Vagina (tissue), 2 donors: ENCODE data around the gene MAGEA8. TPM values are rescaled to one million over a fixed set of nuclear protein-coding genes. Genes with fewer than 3 reads are reported as not detected.

ENCODE experiments used
- DNase-seq, 2 donors: peaks; one replicate each; pipeline ENCODE4 v3.0.0-alpha.2; 2017; ENCODE audit errors: extremely low spot score in 2 of 2
- H3K27ac ChIP-seq: fragments of 200-600 bp; sonication (generic); one replicate; pipeline ENCODE4 v1.5.1; 2019
- H3K27me3 ChIP-seq: fragments of 200-600 bp; sonication (generic); one replicate; pipeline ENCODE4 v1.5.1; 2019
- H3K36me3 ChIP-seq, 2 donors: fragments of 200-600 bp; sonication (generic); one replicate each; pipeline ENCODE4 v1.5.1; 2017 to 2019
- H3K4me1 ChIP-seq: fragments of 200-600 bp; sonication (generic); one replicate; pipeline ENCODE4 v1.5.1; 2019
- H3K4me3 ChIP-seq, 2 donors: fragments of 200-600 bp; sonication (generic); 1 replicate in 1 of 2; 2 replicates in 1 of 2; pipeline ENCODE4 v1.5.1; 2016 to 2019
- H3K9me3 ChIP-seq: fragments of 200-600 bp; sonication (generic); one replicate; pipeline ENCODE4 v1.5.1; 2019
- POLR2A ChIP-seq, 2 donors: fragments of 450-650 bp; IDR thresholded peaks; one replicate each; pipeline ENCODE4 v1.6.1; 2017; ENCODE audit warnings: antibody characterized with exemption in 2 of 2, mild to moderate bottlenecking in 2 of 2, moderate library complexity in 2 of 2
- POLR2AphosphoS5 ChIP-seq, 2 donors: sonication (generic); formaldehyde crosslinking; IDR thresholded peaks; one replicate each; pipeline ENCODE4 v1.9.0; 2017; ENCODE audit warnings: antibody characterized with exemption in 2 of 2, mild to moderate bottlenecking in 2 of 2, low read depth in 1 of 2; ENCODE audit not compliant: insufficient read depth in 1 of 2
- intact Hi-C: fragments of 100-400 bp; cut with DNase I; formaldehyde crosslinking; loops from one replicate; pipeline ENCODE4 v1.15.1; 2023
- total RNA-seq: library from RNA; depleted of rRNA; stranded (reverse); fragments of >200 nt; gene quantifications from one replicate; pipeline ENCODE4 v1.2.3, GENCODE V29; 2016
- TF ChIP-seq, protein P1 (sequence below), 3 experiments: fragments of 450-650 bp in 2 of 3; fragments of 200-600 bp in 1 of 3; sonication (generic) in 1 of 3; IDR thresholded peaks; one replicate each; pipeline ENCODE4 v1.5.1; 2017 to 2019; ENCODE audit warnings: antibody characterized with exemption in 3 of 3, mild to moderate bottlenecking in 2 of 3, moderate library complexity in 2 of 3

MAGEA8 gene
- total RNA-seq, 1 donor from 2014 or later, result not detected

DNA sequence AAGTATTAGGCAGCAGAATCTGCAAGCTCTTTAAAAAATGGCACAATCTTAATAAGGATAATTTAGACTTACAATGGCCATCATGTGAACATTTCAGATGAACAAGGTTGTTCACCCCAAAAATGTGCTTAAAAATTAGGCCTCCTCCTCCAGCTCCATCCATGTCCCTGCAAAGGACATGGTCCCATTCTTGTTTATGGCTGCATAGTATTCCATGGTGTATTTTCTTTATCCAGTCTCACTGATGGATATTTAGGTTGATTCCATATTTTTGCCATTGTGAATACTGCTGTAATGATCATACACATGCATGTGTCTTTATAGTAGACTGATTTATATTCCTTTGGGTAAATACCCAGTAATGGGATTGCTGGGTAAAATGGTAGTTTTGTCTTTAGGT lies 29.1 kb upstream of the MAGEA8 start:
- TF ChIP-seq POLR2A (IDR thresholded peaks at IDR 0.05), result no peak
- TF ChIP-seq, protein P1, sequence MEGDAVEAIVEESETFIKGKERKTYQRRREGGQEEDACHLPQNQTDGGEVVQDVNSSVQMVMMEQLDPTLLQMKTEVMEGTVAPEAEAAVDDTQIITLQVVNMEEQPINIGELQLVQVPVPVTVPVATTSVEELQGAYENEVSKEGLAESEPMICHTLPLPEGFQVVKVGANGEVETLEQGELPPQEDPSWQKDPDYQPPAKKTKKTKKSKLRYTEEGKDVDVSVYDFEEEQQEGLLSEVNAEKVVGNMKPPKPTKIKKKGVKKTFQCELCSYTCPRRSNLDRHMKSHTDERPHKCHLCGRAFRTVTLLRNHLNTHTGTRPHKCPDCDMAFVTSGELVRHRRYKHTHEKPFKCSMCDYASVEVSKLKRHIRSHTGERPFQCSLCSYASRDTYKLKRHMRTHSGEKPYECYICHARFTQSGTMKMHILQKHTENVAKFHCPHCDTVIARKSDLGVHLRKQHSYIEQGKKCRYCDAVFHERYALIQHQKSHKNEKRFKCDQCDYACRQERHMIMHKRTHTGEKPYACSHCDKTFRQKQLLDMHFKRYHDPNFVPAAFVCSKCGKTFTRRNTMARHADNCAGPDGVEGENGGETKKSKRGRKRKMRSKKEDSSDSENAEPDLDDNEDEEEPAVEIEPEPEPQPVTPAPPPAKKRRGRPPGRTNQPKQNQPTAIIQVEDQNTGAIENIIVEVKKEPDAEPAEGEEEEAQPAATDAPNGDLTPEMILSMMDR (IDR thresholded peaks at IDR 0.05), result no peak
- TF ChIP-seq POLR2AphosphoS5 (IDR thresholded peaks at IDR 0.05; ENCODE audit: insufficient read depth in 1 of 2, low read depth in 1 of 2), result no peak
- no peaks in the 10 kb centered on the region for H3K9me3 ChIP-seq
- H3K36me3 ChIP-seq, result no peaks in the 10 kb centered on the region
- no peak for DNase-seq
- H3K27ac ChIP-seq, result no peak overlapping the region
- no peaks in the 10 kb centered on the region for H3K27me3 ChIP-seq
- H3K4me3 ChIP-seq, result no peak overlapping the region
- H3K4me1 ChIP-seq, result no peaks in the 10 kb centered on the region
- intact Hi-C loops, result no loop called here

DNA sequence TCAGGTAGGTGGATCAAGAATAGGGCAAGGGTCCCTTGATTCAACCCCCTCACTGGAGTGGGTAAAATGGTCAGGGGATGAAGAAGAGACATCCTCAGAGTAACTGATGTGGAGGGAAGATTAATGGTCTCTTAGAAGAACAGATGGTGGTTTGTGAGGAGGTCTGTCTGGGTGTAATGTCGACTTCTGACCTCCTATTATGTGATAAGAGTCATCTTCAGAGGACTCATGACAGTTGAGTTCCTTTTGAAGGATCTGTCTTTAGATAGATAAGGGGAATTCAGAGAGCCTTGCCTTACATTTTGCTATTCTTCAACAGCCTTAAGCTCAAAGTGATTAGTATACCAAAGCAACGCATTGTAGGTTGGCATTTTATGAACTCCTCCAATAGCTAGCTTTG lies 27.1 kb upstream of the MAGEA8 start:
- TF ChIP-seq POLR2AphosphoS5 (IDR thresholded peaks at IDR 0.05; ENCODE audit: insufficient read depth in 1 of 2, low read depth in 1 of 2) (no peak), POLR2A (IDR thresholded peaks at IDR 0.05) (no peak)
- TF ChIP-seq, protein P1 (IDR thresholded peaks at IDR 0.05), result no peak
- no peak overlapping the region for H3K4me3 ChIP-seq
- no peaks in the 10 kb centered on the region for H3K27me3 ChIP-seq
- intact Hi-C loops, result no loop called here
- H3K4me1 ChIP-seq, result no peaks in the 10 kb centered on the region
- no peak overlapping the region for H3K27ac ChIP-seq
- H3K9me3 ChIP-seq, result no peaks in the 10 kb centered on the region
- DNase-seq, result no peak
- H3K36me3 ChIP-seq, result no peaks in the 10 kb centered on the region

DNA sequence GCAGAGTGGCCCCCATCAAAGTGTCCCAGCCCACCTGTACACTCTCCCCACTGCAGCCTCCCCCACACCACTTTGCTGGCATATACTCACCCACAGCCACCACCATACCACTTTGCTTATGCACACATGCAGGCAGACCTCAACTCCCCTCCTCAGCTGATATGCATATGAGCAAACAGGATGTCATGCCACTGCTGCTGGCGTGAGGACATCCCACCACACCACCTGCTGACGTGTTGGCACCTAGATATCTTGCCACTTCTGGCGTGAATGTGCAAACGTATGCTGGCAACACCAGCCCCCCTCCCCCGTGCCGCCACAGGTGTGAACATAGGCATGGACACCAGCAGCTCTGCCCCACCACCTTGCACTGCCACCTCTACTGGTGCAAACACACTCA lies 22.4 kb upstream of the MAGEA8 start:
- Histone ChIP-seq H3K27me3 (no peaks in the 10 kb centered on the region), H3K9me3 (no peaks in the 10 kb centered on the region), H3K27ac (no peak overlapping the region), H3K4me1 (no peaks in the 10 kb centered on the region), H3K4me3 (no peak overlapping the region), H3K36me3 (no peaks in the 10 kb centered on the region)
- DNase-seq, result no peak
- TF ChIP-seq POLR2AphosphoS5 (IDR thresholded peaks at IDR 0.05; ENCODE audit: insufficient read depth in 1 of 2, low read depth in 1 of 2) (no peak), POLR2A (IDR thresholded peaks at IDR 0.05) (no peak)
- TF ChIP-seq, protein P1 (IDR thresholded peaks at IDR 0.05), result no peak
- intact Hi-C loops, result no loop called here

DNA sequence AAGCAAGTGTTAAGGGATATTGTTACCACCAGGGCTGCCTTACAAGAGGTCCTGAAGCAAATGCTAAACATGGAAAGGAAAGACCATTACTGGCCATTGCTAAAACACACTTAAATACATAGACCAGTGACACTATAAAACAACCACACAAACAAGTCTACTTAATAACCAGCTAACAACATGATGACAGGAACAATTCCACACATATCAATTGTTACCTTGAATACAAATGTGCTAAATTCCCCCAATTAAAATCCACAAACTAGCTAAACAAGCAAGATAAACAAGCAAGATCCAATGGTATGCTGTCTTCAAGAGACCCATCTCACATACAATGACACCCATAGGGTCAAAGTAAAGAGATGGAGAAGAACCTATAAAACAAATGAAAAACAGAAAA lies 20.5 kb upstream of the MAGEA8 start:
- H3K4me1 ChIP-seq, result no peaks in the 10 kb centered on the region
- no peaks in the 10 kb centered on the region for H3K27me3 ChIP-seq

DNA sequence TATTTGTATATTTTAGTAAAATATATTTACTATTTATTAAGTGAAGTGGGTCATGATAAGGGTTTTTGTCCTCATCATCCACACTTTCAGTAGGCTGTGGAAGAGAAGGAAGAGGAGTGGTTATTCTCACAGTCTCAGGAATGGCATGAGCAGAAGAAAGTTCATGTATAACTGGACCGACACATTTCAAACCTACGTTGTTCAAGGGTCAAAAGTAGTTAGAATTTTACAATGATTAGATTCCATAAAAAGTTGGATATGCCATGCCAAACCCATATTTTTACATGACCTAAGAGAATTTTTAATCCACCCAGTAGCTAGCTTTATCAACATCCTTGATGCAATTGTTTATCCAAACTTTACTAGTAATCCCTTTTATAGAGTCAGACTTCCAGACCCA lies 15.6 kb upstream of the MAGEA8 start:
- intact Hi-C loops, result no loop called here
- DNase-seq, result no peak
- H3K27ac ChIP-seq, result no peak overlapping the region
- no peak overlapping the region for H3K4me3 ChIP-seq
- TF ChIP-seq POLR2AphosphoS5 (IDR thresholded peaks at IDR 0.05; ENCODE audit: insufficient read depth in 1 of 2, low read depth in 1 of 2), result no peak
- no peak for TF ChIP-seq POLR2A (IDR thresholded peaks at IDR 0.05)
- TF ChIP-seq, protein P1 (IDR thresholded peaks at IDR 0.05), result no peak
- H3K27me3 ChIP-seq, result no peaks in the 10 kb centered on the region
- H3K9me3 ChIP-seq, result no peaks in the 10 kb centered on the region
- no peaks in the 10 kb centered on the region for H3K4me1 ChIP-seq
- H3K36me3 ChIP-seq, result no peaks in the 10 kb centered on the region

More for the DNA sequence above, 20.5 kb upstream of the MAGEA8 start:
- TF ChIP-seq POLR2AphosphoS5 (IDR thresholded peaks at IDR 0.05; ENCODE audit: insufficient read depth in 1 of 2, low read depth in 1 of 2) (no peak), POLR2A (IDR thresholded peaks at IDR 0.05) (no peak)
- TF ChIP-seq, protein P1 (IDR thresholded peaks at IDR 0.05), result no peak
- H3K9me3 ChIP-seq, result no peaks in the 10 kb centered on the region
- intact Hi-C loops, result no loop called here
- H3K36me3 ChIP-seq, result no peaks in the 10 kb centered on the region
- no peak overlapping the region for H3K27ac ChIP-seq
- H3K4me3 ChIP-seq, result no peak overlapping the region
- DNase-seq, result no peak
